ENCODE results near the gene ARMH2.

DNA sequence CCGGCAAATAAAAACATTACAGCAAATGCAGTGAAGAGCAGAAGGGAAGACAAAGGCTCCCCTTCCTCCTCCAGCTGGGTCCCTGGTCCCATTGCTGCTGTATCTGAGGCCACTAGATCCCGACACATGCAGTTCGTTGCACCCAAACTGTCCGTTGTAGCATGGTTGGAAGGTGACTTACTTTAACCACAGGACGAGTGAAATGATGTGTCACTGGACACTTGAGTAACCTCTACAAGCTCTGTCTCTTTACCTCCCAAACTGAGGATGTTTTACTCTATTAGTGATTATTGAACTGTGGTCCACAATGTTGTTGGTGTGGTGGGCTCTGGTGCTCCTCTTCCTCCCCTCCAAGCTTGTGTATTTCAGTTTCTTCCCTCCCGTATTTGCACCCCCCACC, 46.2 kb upstream of the ARMH2 start:
- TF ChIP-seq, protein P1, sequence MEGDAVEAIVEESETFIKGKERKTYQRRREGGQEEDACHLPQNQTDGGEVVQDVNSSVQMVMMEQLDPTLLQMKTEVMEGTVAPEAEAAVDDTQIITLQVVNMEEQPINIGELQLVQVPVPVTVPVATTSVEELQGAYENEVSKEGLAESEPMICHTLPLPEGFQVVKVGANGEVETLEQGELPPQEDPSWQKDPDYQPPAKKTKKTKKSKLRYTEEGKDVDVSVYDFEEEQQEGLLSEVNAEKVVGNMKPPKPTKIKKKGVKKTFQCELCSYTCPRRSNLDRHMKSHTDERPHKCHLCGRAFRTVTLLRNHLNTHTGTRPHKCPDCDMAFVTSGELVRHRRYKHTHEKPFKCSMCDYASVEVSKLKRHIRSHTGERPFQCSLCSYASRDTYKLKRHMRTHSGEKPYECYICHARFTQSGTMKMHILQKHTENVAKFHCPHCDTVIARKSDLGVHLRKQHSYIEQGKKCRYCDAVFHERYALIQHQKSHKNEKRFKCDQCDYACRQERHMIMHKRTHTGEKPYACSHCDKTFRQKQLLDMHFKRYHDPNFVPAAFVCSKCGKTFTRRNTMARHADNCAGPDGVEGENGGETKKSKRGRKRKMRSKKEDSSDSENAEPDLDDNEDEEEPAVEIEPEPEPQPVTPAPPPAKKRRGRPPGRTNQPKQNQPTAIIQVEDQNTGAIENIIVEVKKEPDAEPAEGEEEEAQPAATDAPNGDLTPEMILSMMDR (IDR thresholded peaks at IDR 0.05; ENCODE audit: extremely low read depth in 1 of 2, insufficient read depth in 1 of 2, low read depth in 1 of 2, low read length in 2 of 2) = no peak
- TF ChIP-seq POLR2AphosphoS5 (IDR thresholded peaks at IDR 0.05; ENCODE audit: insufficient read depth, low read depth, low read length) (no peak), POLR2A (IDR thresholded peaks at IDR 0.05; ENCODE audit: low read depth, low read length) (no peak), EZH2 (IDR thresholded peaks at IDR 0.05; ENCODE audit: borderline replicate concordance, low read depth, low read length, severe bottlenecking) (no peak), MYC (IDR thresholded peaks at IDR 0.05; ENCODE audit: low read depth, low read length) (no peak)
- TF ChIP-seq, protein P2, sequence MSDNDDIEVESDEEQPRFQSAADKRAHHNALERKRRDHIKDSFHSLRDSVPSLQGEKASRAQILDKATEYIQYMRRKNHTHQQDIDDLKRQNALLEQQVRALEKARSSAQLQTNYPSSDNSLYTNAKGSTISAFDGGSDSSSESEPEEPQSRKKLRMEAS (IDR thresholded peaks at IDR 0.05; ENCODE audit: insufficient read depth, insufficient read length) = no peak
